ENCODE measurements around the gene CRACDL. TPM values are rescaled to one million over a fixed set of nuclear protein-coding genes. Genes with fewer than 3 reads are reported as not detected.
A peak's percentile ranks its signal among the peaks of the same experiment; 100 is the strongest.

CRACDL gene
- total RNA-seq, 2 donors from 2014 or later, result 0.13 to 0.16 TPM

DNA sequence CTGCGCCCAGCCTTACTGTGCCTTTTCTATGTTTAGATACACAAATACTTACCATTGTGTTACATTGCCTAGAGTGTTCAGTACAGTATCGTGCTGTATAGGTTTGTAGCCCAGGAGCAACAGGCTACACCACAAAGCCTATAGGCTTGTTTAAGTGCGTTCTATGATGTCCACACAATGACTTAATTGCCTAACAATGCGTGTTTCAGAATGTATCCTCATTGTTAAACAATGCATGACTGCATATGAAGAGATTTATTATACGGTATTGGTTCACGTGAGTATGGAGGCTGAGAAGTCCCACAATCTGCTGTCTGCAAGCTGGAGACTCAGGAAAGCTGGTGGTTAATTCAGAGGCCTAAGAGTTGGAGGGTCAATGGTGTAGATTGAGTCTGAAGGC, 158.9 kb downstream of the CRACDL start:
- no peak overlapping the region for H3K27ac Mint-ChIP-seq
- H3K4me1 Mint-ChIP-seq, result peaks cover 15% of the 10 kb centered on the region
- no peaks in the 10 kb centered on the region for H3K9me3 Mint-ChIP-seq
- no peak overlapping the region for H3K4me3 Mint-ChIP-seq
- ATAC-seq (replicated peaks), result no peak
- no peaks in the 10 kb centered on the region for H3K27me3 Mint-ChIP-seq
- no peaks in the 10 kb centered on the region for H3K36me3 Mint-ChIP-seq (ENCODE audit: low read depth)

DNA sequence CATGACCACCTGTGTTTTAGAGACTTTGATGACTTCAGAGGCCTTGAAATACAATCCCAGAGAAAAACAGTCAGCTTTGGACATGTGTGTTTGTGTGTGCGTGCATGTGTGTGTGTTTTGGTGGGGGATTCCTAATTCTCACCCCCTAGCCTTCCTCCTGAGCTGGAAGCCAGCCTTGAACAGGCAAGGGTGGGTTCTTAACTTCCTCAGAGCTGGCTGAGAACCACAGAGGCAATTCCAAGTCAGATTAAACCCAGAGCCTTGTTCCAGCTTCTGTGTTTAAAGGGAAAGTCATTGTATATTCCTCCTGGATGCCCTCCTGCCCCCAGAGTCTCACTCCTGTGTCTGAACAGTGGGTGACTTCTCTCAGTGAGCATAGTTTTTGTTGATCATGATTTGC, 159.9 kb downstream of the CRACDL start:
- no peak for ATAC-seq (replicated peaks)
- H3K27ac Mint-ChIP-seq, result no peak overlapping the region
- H3K4me1 Mint-ChIP-seq, result peaks cover 25% of the 10 kb centered on the region
- H3K9me3 Mint-ChIP-seq, result no peaks in the 10 kb centered on the region
- H3K36me3 Mint-ChIP-seq (ENCODE audit: low read depth), result no peaks in the 10 kb centered on the region
- no peak overlapping the region for H3K4me3 Mint-ChIP-seq
- no peaks in the 10 kb centered on the region for H3K27me3 Mint-ChIP-seq

DNA sequence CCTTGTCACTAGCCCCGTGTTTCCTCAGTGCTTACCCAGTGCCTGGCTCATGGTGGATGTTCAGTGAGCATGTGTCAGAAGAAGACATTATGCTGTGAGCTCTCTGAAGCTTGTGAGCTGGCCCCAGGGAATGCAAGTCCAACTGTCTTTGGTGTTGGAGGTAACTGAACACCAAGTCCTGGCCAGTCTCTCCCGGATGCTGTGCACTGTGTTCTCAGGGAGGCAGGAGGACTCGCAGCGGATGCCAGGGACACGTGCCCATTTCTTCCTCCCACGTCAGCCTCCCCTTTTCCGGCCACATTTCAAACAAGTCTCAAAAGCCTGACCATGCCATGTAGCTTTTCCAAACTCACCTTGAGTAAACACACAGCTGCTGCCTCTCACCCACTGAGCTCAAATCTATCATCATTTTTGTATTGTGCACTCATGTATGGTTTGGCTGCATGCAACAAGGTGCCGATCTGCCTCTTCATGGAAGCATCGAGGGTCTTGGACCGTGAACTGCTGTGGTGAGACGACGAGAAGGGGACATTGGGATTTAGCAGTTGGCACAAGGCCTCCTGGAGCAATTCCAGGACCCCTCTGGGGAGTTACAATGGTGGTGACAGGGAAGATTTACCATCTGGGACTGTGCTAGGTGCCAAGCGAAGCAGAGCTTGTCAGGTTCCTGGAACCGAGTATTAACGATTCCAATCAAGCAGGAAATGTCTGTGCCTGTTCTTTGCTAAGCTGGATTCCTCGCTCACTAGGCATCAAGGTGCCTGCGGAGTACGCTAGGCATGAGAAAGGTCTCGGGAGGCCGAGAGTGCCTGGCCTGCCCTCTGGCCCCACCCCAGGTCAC, 160.7 kb downstream of the CRACDL start:
- Mint-ChIP-seq H3K27ac (no peak overlapping the region), H3K4me3 (no peak overlapping the region), H3K36me3 (ENCODE audit: low read depth) (peaks cover 7% of the 10 kb centered on the region), H3K27me3 (no peaks in the 10 kb centered on the region), H3K4me1 (peaks cover 33% of the 10 kb centered on the region), H3K9me3 (no peaks in the 10 kb centered on the region)
- ATAC-seq (replicated peaks), result no peak

DNA sequence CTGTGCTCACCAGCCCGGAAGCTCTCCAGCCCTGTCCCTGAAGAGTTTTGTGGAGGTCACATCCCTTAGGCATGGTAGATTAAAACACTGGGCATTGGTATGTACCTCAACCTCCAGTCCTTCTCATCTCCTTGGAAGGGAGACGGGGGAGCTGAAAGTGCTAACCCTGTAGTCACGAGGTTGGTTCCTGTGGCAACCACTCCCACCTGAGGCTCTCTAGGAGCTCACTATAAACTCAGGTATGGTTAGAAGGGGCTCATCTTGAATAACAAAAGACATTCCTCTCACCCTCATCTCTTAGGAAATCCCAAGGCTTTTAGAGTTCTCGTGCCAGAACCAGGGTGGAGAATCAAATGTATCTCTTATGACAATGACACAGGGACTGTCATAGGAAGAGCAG, 162.1 kb downstream of the CRACDL start:
- ATAC-seq (replicated peaks), result no peak

DNA sequence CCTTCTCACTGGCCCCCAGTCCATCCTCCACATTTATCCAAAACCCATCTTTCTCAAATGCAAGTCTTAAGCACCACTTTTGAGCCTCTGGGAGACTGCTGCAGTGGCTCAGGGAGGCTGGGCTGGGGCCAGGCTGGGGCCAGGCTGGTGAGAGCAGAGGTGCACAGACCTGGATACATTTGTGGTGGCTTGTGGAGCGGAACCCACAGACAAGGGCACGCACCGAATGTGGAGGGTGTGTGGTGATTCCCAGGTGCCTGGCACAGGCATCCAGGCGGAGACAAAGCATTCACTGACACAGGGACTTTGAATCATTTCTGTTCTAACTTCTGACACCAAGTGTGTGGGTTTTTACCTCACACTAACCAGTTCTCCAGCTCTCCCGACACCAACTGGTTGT, 162.9 kb downstream of the CRACDL start:
- H3K27me3 Mint-ChIP-seq, result no peaks in the 10 kb centered on the region
- peak overlapping the region; percentile 88 for H3K4me3 Mint-ChIP-seq
- ATAC-seq (replicated peaks), result no peak
- peaks cover 50% of the 10 kb centered on the region for H3K4me1 Mint-ChIP-seq
- H3K36me3 Mint-ChIP-seq (ENCODE audit: low read depth), result peaks cover 9% of the 10 kb centered on the region
- H3K27ac Mint-ChIP-seq, result peak overlapping the region; percentile 89
- no peaks in the 10 kb centered on the region for H3K9me3 Mint-ChIP-seq

More for the DNA sequence above, 162.1 kb downstream of the CRACDL start:
- H3K27me3 Mint-ChIP-seq, result no peaks in the 10 kb centered on the region
- H3K4me3 Mint-ChIP-seq, result peak overlapping the region; percentile 88
- no peaks in the 10 kb centered on the region for H3K9me3 Mint-ChIP-seq
- peaks cover 42% of the 10 kb centered on the region for H3K4me1 Mint-ChIP-seq
- peaks cover 9% of the 10 kb centered on the region for H3K36me3 Mint-ChIP-seq (ENCODE audit: low read depth)
- H3K27ac Mint-ChIP-seq, result no peak overlapping the region

DNA sequence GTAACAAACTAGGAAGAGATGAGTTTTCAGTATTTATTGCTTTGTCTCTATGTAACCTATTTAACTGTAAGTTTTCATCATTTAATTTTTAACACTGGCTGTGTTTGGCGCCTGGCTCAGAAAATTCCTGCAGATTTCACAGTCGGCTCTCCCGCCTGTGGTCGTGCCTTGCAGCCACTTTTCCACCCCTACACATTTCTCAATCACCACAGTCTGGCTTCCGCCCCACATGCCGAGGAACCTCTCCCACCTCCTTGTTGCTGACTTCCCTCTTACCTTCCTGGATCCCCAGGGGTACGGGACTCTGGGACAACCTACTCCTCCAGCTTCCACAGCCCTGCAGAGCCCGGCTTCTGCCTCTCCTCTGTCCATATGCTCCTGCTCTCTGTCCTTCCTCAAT, 163.5 kb downstream of the CRACDL start:
- H3K4me1 Mint-ChIP-seq, result peaks cover 52% of the 10 kb centered on the region
- ATAC-seq (replicated peaks), result no peak
- H3K4me3 Mint-ChIP-seq, result peak overlapping the region; percentile 88
- peaks cover 9% of the 10 kb centered on the region for H3K36me3 Mint-ChIP-seq (ENCODE audit: low read depth)
- no peaks in the 10 kb centered on the region for H3K27me3 Mint-ChIP-seq
- H3K27ac Mint-ChIP-seq, result peak overlapping the region; percentile 89
- H3K9me3 Mint-ChIP-seq, result no peaks in the 10 kb centered on the region

DNA sequence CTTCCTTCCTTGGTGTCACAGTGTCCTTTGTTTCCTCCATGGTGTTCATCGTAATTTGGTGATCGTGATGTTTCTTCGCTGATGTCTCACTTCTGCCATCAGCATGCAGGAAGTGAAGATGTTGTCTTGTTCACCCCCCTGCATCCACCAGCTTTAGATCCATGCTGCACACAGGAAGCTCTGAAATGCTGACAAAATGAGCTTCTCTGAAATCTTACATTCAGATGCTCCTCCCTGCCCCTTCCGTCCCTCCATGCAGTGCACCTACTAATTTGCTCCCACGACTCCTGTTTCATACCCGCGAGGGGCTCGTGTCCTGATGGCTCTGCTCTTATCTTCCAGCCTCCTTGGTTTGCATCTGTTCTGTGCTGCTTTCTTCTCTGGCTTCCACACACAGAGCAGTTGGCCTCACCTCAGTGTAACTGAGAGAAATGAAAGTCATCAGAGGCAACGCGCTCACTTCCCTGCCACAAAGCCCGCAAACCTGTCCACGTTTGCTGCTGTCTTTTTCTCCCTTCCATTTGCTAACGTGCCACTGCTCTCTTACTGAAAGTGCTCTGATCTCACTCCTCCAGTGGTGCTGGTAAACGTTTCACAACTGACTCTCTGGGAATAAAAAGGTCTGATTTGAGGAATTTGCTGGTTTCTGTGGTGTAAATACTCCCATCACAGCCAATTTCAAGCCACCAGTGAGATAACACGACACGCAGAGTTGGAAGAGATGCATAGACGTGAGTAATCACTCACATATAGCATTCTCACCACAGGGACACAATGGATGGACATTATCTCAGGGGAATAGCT, 164.1 kb downstream of the CRACDL start:
- no peaks in the 10 kb centered on the region for H3K9me3 Mint-ChIP-seq
- H3K4me3 Mint-ChIP-seq, result peak overlapping the region; percentile 88
- peaks cover 9% of the 10 kb centered on the region for H3K36me3 Mint-ChIP-seq (ENCODE audit: low read depth)
- H3K4me1 Mint-ChIP-seq, result peaks cover 56% of the 10 kb centered on the region
- peak; percentile 49 for ATAC-seq (replicated peaks)
- peak overlapping the region; percentile 89 for H3K27ac Mint-ChIP-seq
- no peaks in the 10 kb centered on the region for H3K27me3 Mint-ChIP-seq

DNA sequence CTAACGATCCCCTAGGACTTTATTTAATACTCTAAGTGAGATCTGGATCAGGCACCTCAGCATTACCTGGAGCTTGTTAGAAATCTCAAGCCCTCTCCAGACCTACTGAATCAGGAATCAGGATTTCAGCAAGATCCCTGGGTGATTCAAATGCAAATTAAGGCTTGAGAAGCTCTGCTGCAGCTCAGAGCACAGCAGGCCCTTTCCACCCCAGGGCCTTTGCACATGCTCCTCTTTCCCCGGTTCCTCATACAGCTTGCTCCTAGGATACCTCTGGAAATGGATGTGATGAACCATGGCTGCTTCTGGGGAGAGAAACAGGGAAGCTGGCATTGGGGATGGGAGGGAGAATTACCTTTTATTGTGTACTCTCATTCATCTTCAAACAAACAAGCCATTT, 164.8 kb downstream of the CRACDL start:
- peak overlapping the region; percentile 89 for H3K27ac Mint-ChIP-seq
- H3K36me3 Mint-ChIP-seq (ENCODE audit: low read depth), result peaks cover 9% of the 10 kb centered on the region

DNA sequence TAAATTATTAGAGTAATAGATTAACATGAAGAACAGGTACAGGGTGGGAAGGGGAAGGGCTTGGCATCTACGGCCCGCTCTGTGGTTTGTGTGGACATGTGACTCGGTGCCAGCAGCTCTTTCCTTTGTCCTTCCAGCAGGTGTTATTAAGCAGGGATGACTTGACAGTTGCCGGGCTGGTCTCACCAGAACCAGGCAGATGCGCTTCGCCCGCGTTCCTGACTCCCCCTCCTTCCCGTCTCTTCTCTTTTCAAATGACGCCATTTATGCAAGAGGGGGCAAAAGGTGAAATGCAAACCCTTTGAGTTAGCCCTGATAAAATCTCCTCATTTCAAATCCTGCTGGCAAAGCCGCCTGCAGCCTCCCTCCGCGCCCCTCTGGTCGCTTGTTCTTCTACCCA, 166.2 kb downstream of the CRACDL start:
- no peak for ATAC-seq (replicated peaks)
- Mint-ChIP-seq H3K4me1 (peaks cover 69% of the 10 kb centered on the region), H3K36me3 (ENCODE audit: low read depth) (peaks cover 9% of the 10 kb centered on the region), H3K4me3 (peak overlapping the region; percentile 88), H3K27ac (peak overlapping the region; percentile 89), H3K27me3 (no peaks in the 10 kb centered on the region), H3K9me3 (no peaks in the 10 kb centered on the region)

More for the DNA sequence above, 164.8 kb downstream of the CRACDL start:
- no peak for ATAC-seq (replicated peaks)
- peak overlapping the region; percentile 88 for H3K4me3 Mint-ChIP-seq
- H3K27me3 Mint-ChIP-seq, result no peaks in the 10 kb centered on the region
- H3K9me3 Mint-ChIP-seq, result no peaks in the 10 kb centered on the region
- peaks cover 62% of the 10 kb centered on the region for H3K4me1 Mint-ChIP-seq

DNA sequence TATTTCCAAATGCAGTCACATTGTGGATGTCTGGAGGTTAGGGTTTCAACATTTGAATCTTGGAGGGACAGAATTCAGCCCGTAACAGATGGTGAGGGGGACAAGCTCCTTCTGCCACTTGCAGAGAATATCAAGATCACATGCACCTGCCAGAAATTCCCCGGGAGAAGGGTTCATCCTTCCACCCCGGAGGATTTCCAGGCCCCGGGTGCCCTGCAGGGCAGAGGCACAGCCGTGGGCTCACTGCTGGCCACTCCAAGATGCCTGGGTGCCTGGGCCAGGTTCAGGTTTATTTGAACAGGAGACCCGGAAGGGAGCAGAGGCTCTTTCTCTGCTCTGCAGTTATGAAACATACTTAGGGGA, 166.9 kb downstream of the CRACDL start:
- Mint-ChIP-seq H3K36me3 (ENCODE audit: low read depth) (peaks cover 9% of the 10 kb centered on the region), H3K27ac (peak overlapping the region; percentile 86), H3K4me1 (peaks cover 69% of the 10 kb centered on the region), H3K27me3 (no peaks in the 10 kb centered on the region), H3K9me3 (no peaks in the 10 kb centered on the region), H3K4me3 (peak overlapping the region; percentile 88)
- no peak for ATAC-seq (replicated peaks)

DNA sequence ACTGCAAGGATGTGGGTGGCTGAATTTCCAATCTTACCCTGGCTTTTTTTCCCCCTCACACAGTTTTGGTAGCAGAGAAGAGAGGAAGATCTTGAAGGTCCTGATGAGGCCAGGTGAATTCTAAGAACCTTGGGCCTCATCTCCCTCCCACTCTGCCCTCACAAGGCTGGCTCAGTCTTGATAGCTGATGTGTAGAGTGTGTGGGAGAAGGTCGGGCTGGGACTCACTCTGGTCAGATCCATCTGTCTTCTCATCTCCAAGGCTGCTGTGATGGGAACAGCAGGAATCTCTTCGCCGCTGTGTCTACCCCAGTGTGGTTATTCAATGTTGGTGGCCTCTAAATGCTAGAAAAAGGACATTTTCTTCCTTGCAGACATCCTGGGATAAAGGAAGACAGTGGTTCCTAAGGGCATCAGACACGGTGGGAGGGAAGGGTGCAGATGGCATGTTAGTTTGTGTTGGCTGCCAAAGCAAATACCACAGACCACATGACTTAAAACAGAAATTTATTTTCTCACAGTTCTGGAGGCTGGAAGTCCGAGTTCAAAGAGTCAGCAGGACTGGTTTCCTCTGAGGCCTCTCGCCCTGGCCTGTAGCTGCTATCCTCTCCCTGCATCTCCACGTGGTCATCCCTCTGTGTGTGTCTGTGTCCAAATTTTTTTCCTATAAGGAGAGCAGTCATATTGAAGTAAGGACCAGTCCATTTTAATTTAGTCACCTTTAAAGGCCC, 167.5 kb downstream of the CRACDL start:
- peaks cover 71% of the 10 kb centered on the region for H3K4me1 Mint-ChIP-seq
- peak overlapping the region; percentile 88 for H3K4me3 Mint-ChIP-seq
- peak; percentile 69 for ATAC-seq (replicated peaks)
- no peaks in the 10 kb centered on the region for H3K9me3 Mint-ChIP-seq
- peaks cover 9% of the 10 kb centered on the region for H3K36me3 Mint-ChIP-seq (ENCODE audit: low read depth)
- no peaks in the 10 kb centered on the region for H3K27me3 Mint-ChIP-seq
- H3K27ac Mint-ChIP-seq, result peak overlapping the region; percentile 86

DNA sequence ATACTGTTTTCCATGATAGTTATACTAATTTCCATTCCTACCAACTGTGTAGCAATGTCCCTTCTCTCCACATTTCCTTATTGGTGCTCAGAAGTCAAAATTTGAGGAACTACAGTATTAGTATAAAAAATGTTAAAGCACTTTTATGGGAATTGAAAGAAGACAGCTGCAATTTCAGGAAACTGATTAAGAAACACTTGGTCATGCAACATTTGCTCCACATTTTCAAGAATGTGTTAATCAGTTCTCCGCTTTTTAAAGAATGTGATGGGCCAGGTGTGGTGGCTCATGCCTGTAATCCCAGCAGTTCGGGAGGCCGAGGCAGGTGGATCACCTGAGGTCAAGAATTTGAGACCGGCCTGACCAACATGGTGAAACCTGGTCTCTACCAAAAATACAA, 171.5 kb downstream of the CRACDL start:
- H3K27me3 Mint-ChIP-seq, result no peaks in the 10 kb centered on the region
- H3K36me3 Mint-ChIP-seq (ENCODE audit: low read depth), result no peaks in the 10 kb centered on the region
- H3K9me3 Mint-ChIP-seq, result no peaks in the 10 kb centered on the region
- ATAC-seq (replicated peaks), result no peak
- H3K27ac Mint-ChIP-seq, result no peak overlapping the region
- H3K4me3 Mint-ChIP-seq, result no peak overlapping the region
- H3K4me1 Mint-ChIP-seq, result peaks cover 61% of the 10 kb centered on the region

DNA sequence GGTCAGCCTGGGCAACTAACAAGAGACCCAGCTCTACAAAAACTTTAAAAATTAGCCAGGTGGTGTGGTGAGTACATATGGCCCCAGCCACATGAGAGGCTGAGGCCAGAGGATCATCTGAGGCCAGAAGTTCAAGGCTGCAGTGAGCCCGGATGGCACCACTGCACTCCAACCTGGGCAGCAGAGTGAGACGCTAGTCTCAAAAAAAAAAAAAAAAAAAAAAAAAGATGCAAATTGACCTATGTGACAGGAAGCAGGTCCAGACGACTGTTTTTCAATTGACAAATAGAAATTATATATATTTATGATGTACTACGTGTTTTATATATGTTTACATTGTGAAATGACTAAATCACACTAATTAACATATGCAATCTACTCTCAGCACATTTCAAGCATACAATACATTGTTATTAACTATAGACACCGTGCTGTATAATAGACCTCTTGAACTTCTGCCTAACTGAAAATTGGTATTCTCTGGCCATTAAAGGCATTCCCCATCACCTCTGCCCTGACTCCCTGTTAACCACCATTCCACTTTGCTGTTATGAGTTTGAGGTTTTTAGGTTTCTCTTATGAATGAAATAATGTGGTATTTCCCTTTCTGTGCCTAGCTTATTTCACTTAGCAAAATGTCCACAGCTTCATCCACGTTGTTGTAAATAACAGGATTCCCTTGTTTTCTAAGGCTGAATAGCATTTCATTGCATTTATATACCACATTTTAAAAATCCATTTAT, 172.6 kb downstream of the CRACDL start:
- Mint-ChIP-seq H3K4me1 (peaks cover 53% of the 10 kb centered on the region), H3K27ac (no peak overlapping the region), H3K36me3 (ENCODE audit: low read depth) (no peaks in the 10 kb centered on the region), H3K27me3 (no peaks in the 10 kb centered on the region), H3K9me3 (no peaks in the 10 kb centered on the region), H3K4me3 (no peak overlapping the region)
- ATAC-seq (replicated peaks), result no peak

DNA sequence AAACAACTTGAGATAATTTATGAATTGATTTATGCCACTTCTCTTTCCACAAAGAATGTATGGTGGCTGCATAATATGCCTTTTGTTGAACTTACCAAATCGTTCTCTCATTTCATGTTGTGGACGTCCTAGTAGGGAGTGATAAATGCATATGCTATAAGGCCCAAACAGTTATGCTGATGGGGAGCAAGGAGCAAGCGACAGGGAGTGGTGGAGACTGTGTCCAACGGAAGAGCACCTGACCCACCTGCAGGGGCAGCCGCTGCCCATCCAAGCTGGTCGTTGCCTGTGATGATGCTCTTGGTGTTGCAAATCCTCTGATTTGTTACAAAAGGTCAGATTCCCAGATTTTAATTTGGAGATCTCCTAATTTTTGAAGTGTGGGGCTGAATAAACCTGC, 174.1 kb downstream of the CRACDL start:
- Mint-ChIP-seq H3K4me3 (peak overlapping the region; percentile 67), H3K27ac (peak overlapping the region; percentile 52)
- no peak for ATAC-seq (replicated peaks)

More for the DNA sequence above, 174.1 kb downstream of the CRACDL start:
- Mint-ChIP-seq H3K9me3 (no peaks in the 10 kb centered on the region), H3K4me1 (peaks cover 56% of the 10 kb centered on the region), H3K27me3 (no peaks in the 10 kb centered on the region), H3K36me3 (ENCODE audit: low read depth) (no peaks in the 10 kb centered on the region)
